ENCODE data around the gene B4GALNT1. TPM values are rescaled to one million over a fixed set of nuclear protein-coding genes. Genes with fewer than 3 reads are reported as not detected.

B4GALNT1 gene
- total and polyA plus RNA-seq, 2 of the 13 experiments (the other 11 are each of a cell fraction or from before 2014, with no cell fraction given), result 4.5 to 5.4 TPM

GRCh38 chr12:57620936-57621496 is 12.0 kb downstream of the B4GALNT1 start (continued):
- TF ChIP-seq IRF9 (CRISPR knock-in tag; IDR thresholded peaks at IDR 0.05; ENCODE audit: borderline replicate concordance) (no peak), FIP1L1 (IDR thresholded peaks at IDR 0.05; ENCODE audit: borderline replicate concordance, insufficient read depth, low read depth, low read length) (no peak), MIER2 (CRISPR knock-in tag; IDR thresholded peaks at IDR 0.05) (no peak), PAXIP1 (CRISPR knock-in tag; conservative IDR thresholded peaks at IDR 0.05) (0 out of 2 replicates have a peak, but pooled peaks have one; percentile 7), MIER3 (CRISPR knock-in tag; IDR thresholded peaks at IDR 0.05; ENCODE audit: borderline replicate concordance) (no peak), DPF2 (CRISPR knock-in tag; IDR thresholded peaks at IDR 0.05; ENCODE audit: borderline replicate concordance, low read depth) (no peak), ZNF772 (CRISPR knock-in tag; IDR thresholded peaks at IDR 0.05) (no peak), HDAC6 (IDR thresholded peaks at IDR 0.05; ENCODE audit: low read depth, low read length) (no peak), SMAD3 (CRISPR knock-in tag; IDR thresholded peaks at IDR 0.05) (no peak), DNMT1 (CRISPR knock-in tag; IDR thresholded peaks at IDR 0.05) (no peak), SIN3B (IDR thresholded peaks at IDR 0.05; ENCODE audit: low read length) (no peak), MXD1 (CRISPR knock-in tag; IDR thresholded peaks at IDR 0.05) (no peak; the same call in 1 of the 2 replicates), ZBTB3 (CRISPR knock-in tag; IDR thresholded peaks at IDR 0.05; ENCODE audit: borderline replicate concordance, low read depth) (no peak), NCOA2 (CRISPR knock-in tag; IDR thresholded peaks at IDR 0.05) (no peak), HOXD1 (CRISPR knock-in tag; IDR thresholded peaks at IDR 0.05) (no peak), ZNF101 (CRISPR knock-in tag; IDR thresholded peaks at IDR 0.05; ENCODE audit: borderline replicate concordance, low read depth) (no peak), AKNA (CRISPR knock-in tag; IDR thresholded peaks at IDR 0.05; ENCODE audit: borderline replicate concordance) (no peak)
